ENCODE measurements around the gene ADAD2.

ADAD2 gene

GRCh38 chr16:84223456-84223855 lies 32.5 kb downstream of the ADAD2 start:
- no peak for DNase-seq (ENCODE audit: low read depth)

- DNase-seq (ENCODE audit: low read depth), result no peak
Observed at GRCh38 chr16:84224554-84224953, 33.6 kb downstream of the ADAD2 start.

GRCh38 chr16:84225126-84225525 lies 34.2 kb downstream of the ADAD2 start:
- no peak for DNase-seq (ENCODE audit: low read depth)

DNA sequence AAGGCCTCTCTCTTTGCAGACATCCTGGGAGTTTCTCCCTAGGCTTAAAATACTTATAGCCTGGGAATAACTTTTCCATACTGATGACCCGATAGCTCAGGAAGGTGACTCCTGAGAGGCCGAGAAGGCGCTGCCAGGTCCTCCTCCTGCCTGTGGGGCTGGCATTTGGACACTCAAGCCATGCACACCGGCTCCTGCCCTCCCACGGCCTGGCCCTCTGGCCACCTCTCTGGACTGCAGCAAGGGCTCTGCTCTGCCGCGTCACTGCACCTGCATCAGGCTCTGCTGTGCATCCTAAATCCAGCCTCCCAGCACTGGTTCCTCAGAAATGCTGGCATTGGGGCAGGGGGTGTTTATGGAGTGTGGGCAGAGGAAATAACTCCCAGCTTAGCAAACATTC lies 34.6 kb downstream of the ADAD2 start:
- DNase-seq (ENCODE audit: low read depth), result no peak

- DNase-seq (ENCODE audit: low read depth), result no peak
Observed at GRCh38 chr16:84226026-84226425, 35.1 kb downstream of the ADAD2 start.

DNA sequence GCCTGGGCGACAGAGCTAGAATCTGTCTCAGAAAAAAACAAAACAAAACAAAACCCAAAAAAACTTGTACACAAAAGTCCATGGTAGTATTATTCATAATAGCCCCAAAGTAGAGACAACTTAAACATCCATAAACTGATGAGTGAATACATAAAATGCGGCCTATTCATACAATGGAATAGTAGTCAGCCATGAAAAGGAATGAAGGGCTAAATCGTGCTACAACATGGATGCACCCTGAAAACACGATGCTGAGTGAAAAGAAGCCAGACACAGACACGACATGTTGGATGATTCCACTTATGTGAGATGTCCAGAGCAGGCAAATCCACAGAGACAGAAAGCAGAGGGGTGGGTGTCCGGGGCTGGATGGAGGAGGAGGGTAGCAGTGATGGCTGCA lies 36.6 kb downstream of the ADAD2 start:
- DNase-seq (ENCODE audit: low read depth), result no peak

DNA sequence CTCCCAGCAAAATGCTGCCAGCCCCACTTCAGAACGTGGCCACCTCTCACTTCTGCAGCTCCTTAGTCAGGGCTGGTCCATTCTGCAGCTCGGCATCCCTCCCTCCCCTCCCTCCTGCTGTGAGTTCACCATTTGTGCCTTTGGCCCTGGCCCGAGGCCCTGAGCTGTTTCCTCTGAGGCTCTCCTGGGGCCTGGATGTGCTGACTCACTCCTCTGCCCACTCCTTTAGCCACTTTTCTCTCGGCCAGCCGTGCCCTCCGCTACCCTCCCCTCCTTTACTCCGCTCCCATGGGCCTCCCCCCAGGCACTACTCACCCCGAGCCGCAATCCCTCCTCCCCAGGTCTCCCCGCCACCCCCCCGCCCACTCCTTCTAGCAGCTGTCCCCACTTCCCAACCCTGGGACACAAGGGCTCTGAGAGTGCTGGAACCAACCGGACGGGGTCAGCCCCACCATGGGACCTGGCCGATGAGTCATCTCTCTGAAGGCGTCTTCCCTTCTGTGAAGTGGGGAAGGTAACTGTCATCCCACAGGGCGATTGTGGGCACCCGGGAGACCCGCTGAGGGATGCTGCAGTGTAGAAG lies 37.4 kb downstream of the ADAD2 start:
- peak; percentile 81 for DNase-seq (ENCODE audit: low read depth)

DNA sequence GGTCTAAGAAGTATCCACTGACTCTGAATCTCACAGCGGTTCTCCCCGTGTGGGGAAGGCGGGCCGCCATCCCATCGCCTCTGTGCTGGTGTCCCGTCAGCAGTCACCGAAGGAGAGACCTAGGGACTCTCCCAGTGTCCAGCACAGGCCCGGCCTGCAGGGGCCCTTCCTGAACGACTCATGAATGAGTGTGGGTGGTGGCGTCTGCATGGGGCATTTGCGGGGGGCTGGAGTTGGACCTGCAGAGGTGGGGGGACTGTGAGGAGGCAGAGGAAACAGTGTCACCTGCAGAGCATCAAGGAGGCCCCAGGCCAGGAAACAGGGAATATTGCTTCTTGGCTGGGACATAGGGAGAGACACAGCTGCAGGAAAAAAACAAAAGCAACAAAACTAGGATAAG lies 38.5 kb downstream of the ADAD2 start:
- DNase-seq (ENCODE audit: low read depth), result no peak

GRCh38 chr16:84232060-84232459 lies 41.1 kb downstream of the ADAD2 start:
- DNase-seq (ENCODE audit: low read depth), result no peak

DNA sequence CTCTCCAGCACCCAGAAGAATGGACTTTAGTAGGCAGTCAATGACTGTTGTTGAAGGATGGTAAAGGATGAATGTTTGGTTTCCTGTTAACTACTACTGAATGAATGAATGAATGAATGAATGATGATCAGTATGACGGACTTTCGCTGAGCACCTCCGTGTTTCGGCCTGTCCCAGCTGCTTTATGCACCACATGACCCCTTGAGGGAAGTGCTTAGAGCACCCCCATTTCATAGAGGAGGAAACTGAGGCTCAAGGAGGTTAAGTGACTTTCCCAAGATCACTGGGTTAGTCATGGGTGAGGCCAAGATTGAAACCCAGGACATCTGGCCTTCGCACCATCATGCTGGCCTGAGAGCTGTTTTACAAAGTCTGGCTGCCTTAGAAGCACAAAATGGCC lies 42.0 kb downstream of the ADAD2 start:
- DNase-seq (ENCODE audit: low read depth), result no peak

- DNase-seq (ENCODE audit: low read depth), result no peak
Observed at GRCh38 chr16:84233748-84234147, 42.8 kb downstream of the ADAD2 start.

DNA sequence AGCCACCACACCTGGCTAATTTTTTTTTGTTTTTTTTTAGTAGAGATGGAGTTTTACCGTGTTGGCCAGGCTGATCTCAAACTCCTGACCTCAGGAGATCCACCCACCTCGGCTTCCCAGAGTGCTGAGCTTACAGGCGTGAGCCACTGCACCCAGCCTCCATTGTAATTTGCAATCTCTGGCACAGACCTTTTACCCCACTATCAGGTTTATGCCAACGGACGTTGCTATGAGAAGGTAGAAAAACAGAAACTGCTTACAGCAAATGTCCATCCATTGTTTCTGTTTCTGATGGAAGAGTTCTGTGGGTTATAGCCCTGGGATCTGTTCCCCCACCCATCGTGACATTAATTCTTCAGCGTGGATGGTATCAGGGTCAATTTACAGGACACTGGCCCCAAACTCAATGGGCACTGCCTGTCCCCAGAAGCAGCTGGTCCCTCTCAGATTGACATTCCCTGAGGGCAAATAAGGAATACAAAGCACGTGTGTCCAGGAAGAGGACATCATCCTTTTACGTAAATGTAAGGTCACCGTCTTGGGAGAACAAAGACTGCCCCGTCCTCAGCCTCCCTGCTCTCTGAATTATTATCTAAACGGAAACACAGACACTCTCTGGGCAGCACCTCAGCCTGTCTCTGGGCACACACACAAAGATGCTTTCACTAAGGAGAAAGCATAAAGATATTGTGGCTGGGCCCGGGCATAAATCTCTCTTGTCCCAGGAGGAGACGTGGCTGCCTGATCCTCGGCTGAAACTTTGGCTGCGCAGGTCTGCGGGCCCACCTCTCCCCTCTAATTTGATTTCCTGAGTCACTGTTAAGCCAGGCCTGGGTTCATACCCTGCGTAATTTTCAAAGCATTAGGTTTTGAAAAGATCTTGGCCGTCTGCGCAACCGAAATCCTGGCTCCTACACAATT lies 43.6 kb downstream of the ADAD2 start:
- DNase-seq (ENCODE audit: low read depth), result no peak

GRCh38 chr16:84236671-84237070 lies 45.7 kb downstream of the ADAD2 start:
- no peak for DNase-seq (ENCODE audit: low read depth)

GRCh38 chr16:84237994-84238750 lies 47.2 kb downstream of the ADAD2 start:
- no peak for DNase-seq (ENCODE audit: low read depth)

DNA sequence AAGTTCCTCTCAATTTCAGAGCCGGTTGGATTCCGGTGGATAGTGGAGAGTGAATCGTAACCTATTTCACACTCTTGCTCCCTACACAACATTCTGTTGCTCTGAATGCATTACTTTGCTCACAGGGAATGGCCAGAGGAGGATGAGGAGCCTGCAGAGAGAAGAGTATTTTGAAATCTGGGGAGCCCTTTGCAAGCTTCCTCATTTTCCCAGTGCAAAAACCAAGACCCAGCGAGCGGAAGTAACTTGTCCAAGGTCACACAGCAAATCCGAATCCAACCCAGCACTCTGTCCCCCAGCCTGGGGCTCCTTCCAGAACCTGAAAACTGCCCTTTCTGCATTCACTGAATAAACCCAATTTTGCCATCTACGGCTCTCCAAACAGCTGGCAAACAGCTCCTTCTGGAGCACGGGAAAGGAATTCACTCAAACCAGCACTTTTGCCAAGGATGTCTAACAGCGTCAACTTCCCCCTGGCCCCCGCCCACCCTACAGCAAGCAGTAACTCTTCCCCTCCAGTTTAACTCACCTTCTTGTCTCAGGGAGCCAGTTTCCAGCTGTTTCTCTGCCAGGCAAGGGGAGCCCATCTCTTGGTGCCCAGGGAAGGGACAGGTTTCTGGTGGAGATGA lies 48.3 kb downstream of the ADAD2 start:
- DNase-seq (ENCODE audit: low read depth), result no peak

- no peak for DNase-seq (ENCODE audit: low read depth)
Observed at GRCh38 chr16:84239909-84240308, 49.0 kb downstream of the ADAD2 start, which contains the start of gene KCNG4. Gene KCNG4, minus strand, starts transcription at chr16:84240012. Its CDS starts 2,527 bp downstream, at chr16:84237485.

- no peak for DNase-seq (ENCODE audit: low read depth)
Observed at GRCh38 chr16:84240455-84240854, 49.5 kb downstream of the ADAD2 start.

DNA sequence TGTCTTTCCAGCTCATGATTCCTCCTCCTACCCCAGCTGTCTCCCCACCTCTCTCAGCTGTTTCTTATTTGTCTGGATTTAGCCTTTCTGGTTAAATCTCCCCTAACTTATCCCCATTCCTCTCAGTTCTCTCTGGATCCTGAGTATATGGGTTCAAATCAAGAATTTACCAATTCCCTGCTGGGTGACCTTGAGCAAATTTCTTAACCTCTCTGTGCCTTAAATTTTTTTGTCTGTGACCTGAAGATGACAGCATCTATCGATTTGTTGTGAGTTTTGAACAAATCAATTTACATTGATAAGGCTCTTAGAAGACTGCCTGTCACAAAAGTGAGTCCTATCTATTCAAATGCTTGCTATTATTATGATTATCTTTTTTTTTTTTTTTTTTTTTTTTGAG lies 50.8 kb downstream of the ADAD2 start:
- no peak for DNase-seq (ENCODE audit: low read depth)

DNA sequence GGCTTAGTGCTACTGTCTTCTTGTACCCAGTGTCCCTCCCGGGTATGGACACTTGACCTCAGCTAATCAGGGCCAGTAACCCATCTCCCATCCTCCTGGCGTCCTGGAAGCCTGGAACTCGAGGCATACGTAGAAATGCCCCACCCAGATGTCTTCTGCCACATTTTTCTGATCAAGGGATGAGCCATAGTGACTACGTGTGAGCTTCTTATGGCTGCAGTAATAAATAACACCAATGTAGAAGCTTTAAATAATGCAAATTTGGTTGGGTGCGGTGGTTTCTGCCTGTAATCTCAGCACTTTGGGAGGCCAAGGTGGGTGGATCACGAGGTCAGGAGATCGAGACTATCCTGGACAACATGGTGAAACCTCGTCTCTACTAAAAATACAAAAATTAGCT lies 51.9 kb downstream of the ADAD2 start:
- DNase-seq (ENCODE audit: low read depth), result no peak

DNA sequence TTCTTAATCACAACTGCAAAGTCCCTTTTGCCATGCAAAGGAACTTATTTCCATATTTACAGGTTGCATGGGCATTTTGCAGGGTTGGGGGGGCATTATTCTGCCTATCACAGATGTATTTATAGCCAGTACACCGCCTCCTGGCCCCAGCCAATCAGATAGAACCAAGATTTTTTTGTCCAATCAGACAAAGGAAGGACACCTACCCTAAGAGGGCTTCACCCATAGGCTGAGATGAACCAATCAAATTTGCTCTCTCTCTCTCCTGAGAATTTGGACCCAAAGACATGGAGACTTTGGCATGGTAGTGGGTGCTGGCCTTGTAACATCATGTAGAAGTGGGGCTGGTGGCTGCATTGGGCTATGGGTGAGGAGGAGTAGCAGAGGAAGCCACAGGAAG lies 52.8 kb downstream of the ADAD2 start:
- DNase-seq (ENCODE audit: low read depth), result no peak

DNA sequence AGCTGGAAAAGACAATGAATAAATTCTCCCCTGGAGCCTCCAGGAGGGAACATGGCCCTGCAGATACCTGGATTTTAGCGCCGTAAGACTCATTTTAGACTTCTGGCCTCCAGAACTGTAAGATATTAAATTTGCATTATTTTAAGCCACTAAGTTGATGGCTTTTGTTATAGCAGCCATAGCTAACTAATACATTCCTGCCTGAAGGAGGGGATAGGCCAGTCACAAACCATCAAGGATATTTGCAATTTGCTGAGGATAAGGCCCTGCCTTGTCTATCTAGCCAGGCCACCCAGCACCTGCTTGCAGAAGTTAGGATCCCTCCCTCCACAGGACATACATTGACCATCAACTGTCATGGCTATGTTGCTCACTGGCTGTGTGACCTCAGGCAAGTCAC lies 53.8 kb downstream of the ADAD2 start:
- no peak for DNase-seq (ENCODE audit: low read depth)

DNA sequence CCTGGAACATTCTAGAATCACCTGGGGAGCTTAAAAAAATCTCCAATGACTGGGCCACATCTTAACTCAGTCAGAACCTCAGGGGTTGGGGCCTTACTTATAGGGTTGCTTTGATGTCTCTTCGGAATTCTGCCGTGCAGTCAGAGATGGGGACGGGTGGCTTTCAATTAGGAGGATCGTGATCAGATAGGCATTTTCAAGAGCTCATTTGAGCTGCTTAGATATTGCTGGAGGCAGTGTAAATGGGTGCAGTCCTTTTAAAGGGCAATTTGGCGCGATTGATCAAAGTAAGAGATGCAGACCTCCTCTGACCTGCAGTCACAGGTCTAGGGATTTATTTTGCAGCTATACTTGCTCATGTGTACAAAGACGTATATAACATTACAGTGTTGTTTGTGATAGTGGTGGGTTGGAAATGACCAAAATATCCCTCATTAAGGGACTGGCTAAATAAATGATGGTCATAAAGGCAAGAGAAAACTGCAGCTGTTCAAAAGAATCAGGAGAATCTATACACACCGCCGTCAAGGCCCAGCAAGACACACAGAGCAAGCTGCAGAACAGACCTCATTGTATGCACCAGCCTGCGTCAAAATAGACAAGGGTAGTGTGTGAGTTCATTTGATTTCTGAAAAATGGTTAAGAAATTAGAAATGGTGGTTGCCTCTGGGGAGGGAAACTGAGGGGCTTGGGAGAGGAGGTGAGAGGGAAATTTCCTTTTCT lies 55.2 kb downstream of the ADAD2 start:
- DNase-seq (ENCODE audit: low read depth), result no peak

Data from fibroblast of the conjunctiva (primary cell).